ENCODE results near the gene CCDC102A.
"Not testable (repeated sequence)": the region's sequence is repeated elsewhere in the genome, so short reads cannot be mapped to it uniquely, and the experiment has no call there.

The CCDC102A gene

GRCh38 chr16:57567691-57568090 lies 31.3 kb upstream of the CCDC102A start:
- in situ Hi-C loops (cut with HindIII; ENCODE audit: low sequenced_read_pairs): no loop called here

GRCh38 chr16:57566436-57566835 lies 30.1 kb upstream of the CCDC102A start:
- in situ Hi-C loops (cut with HindIII; ENCODE audit: low sequenced_read_pairs): no loop called here

GRCh38 chr16:57565461-57565860 lies 29.1 kb upstream of the CCDC102A start:
- in situ Hi-C loops (cut with HindIII; ENCODE audit: low sequenced_read_pairs): no loop called here

GRCh38 chr16:57564571-57565270 lies 28.4 kb upstream of the CCDC102A start:
- in situ Hi-C loops (cut with HindIII; ENCODE audit: low sequenced_read_pairs): no loop called here

GRCh38 chr16:57563761-57564160 lies 27.4 kb upstream of the CCDC102A start:
- in situ Hi-C loops (cut with HindIII; ENCODE audit: low sequenced_read_pairs): no loop called here

GRCh38 chr16:57563487-57563750 lies 27.0 kb upstream of the CCDC102A start:
- in situ Hi-C loops (cut with HindIII; ENCODE audit: low sequenced_read_pairs): no loop called here

- in situ Hi-C loops (cut with HindIII; ENCODE audit: low sequenced_read_pairs): no loop called here
Observed at GRCh38 chr16:57562669-57563486, 26.5 kb upstream of the CCDC102A start.

GRCh38 chr16:57562066-57562465 lies 25.7 kb upstream of the CCDC102A start:
- in situ Hi-C loops (cut with HindIII; ENCODE audit: low sequenced_read_pairs): no loop called here

- in situ Hi-C loops (cut with HindIII; ENCODE audit: low sequenced_read_pairs): no loop called here
Observed at GRCh38 chr16:57559072-57559790, 22.9 kb upstream of the CCDC102A start.

- in situ Hi-C loops (cut with HindIII; ENCODE audit: low sequenced_read_pairs): no loop called here
Observed at GRCh38 chr16:57556941-57557541, 20.7 kb upstream of the CCDC102A start.

- in situ Hi-C loops (cut with HindIII; ENCODE audit: low sequenced_read_pairs): no loop called here
Observed at GRCh38 chr16:57555831-57556230, 19.5 kb upstream of the CCDC102A start.

- in situ Hi-C loops (cut with HindIII; ENCODE audit: low sequenced_read_pairs): no loop called here
Observed at GRCh38 chr16:57551057-57551456, 14.7 kb upstream of the CCDC102A start.

- in situ Hi-C loops (cut with HindIII; ENCODE audit: low sequenced_read_pairs): no loop called here
Observed at GRCh38 chr16:57549730-57550129, 13.4 kb upstream of the CCDC102A start.

GRCh38 chr16:57548408-57548807 lies 12.0 kb upstream of the CCDC102A start:
- in situ Hi-C loops (cut with HindIII; ENCODE audit: low sequenced_read_pairs): no loop called here

- in situ Hi-C loops (cut with HindIII; ENCODE audit: low sequenced_read_pairs): not testable (repeated sequence)
Observed at GRCh38 chr16:57547524-57547923, 11.2 kb upstream of the CCDC102A start.

- in situ Hi-C loops (cut with HindIII; ENCODE audit: low sequenced_read_pairs): no loop called here
Observed at GRCh38 chr16:57544124-57544653, 7.8 kb upstream of the CCDC102A start.

- in situ Hi-C loops (cut with HindIII; ENCODE audit: low sequenced_read_pairs): no loop called here
Observed at GRCh38 chr16:57541754-57542435, 5.5 kb upstream of the CCDC102A start.

GRCh38 chr16:57540906-57541753 lies 4.8 kb upstream of the CCDC102A start:
- in situ Hi-C loops (cut with HindIII; ENCODE audit: low sequenced_read_pairs): no loop called here

- in situ Hi-C loops (cut with HindIII; ENCODE audit: low sequenced_read_pairs): no loop called here
Observed at GRCh38 chr16:57540387-57540786, 4.0 kb upstream of the CCDC102A start.
